Activated CD4-positive, alpha-beta T cell treated with anti-CD3 and anti-CD28 coated beads, Interleukin-2, amount 10 ng/mL, durations not matched to agents 7 days and 5 days (primary cell): Measurements from ENCODE around the gene SLC7A4. TPM values are rescaled to one million over a fixed set of nuclear protein-coding genes. Genes with fewer than 3 reads are reported as not detected.

Experiments
- CTCF ChIA-PET: fragments of 350-600 bp; sonication (Branson Sonifier 250); formaldehyde crosslinking; loops from one replicate; lab custom pipeline; 2021; ENCODE audit warnings: antibody characterized with exemption; lab: Charles Lee
- POLR2A ChIA-PET: fragments of 350-600 bp; sonication (Branson Sonifier 250); formaldehyde crosslinking; loops from one replicate; lab custom pipeline; 2021; ENCODE audit warnings: antibody characterized with exemption; lab: Charles Lee
- DNase-seq: peaks from one replicate; pipeline ENCODE4 v3.0.0-alpha.2; 2020
- H3K27ac Mint-ChIP-seq: one replicate; pipeline ENCODE4 v1.8.0; 2021; ENCODE audit warnings: mild to moderate bottlenecking, moderate library complexity, mixed read lengths
- H3K27me3 Mint-ChIP-seq: one replicate; pipeline ENCODE4 v1.8.0; 2021; ENCODE audit warnings: mixed read lengths
- H3K36me3 Mint-ChIP-seq: one replicate; pipeline ENCODE4 v1.8.0; 2021; ENCODE audit warnings: low read depth, mixed read lengths
- H3K4me1 Mint-ChIP-seq: one replicate; pipeline ENCODE4 v1.8.0; 2021; ENCODE audit warnings: mixed read lengths
- H3K4me3 Mint-ChIP-seq: one replicate; pipeline ENCODE4 v1.8.0; 2021; ENCODE audit warnings: mild to moderate bottlenecking, moderate library complexity, mixed read lengths
- H3K9me3 Mint-ChIP-seq: one replicate; pipeline ENCODE4 v1.8.0; 2021; ENCODE audit warnings: mixed read lengths
- total RNA-seq, 2 experiments: library from RNA; stranded (reverse); gene quantifications; one replicate each; pipeline ENCODE4 v1.2.3, GENCODE V29; 2021

SLC7A4 gene
- total RNA-seq, 2 experiments from 2014 or later = 0.07 TPM; not detected in 1

- H3K27ac Mint-ChIP-seq = no peak overlapping the region
Observed at GRCh38 chr22:21028277-21029251, 3.8 kb downstream of the SLC7A4 start.

GRCh38 chr22:21026783-21027692 is 5.3 kb downstream of the SLC7A4 start:
- Mint-ChIP-seq H3K27ac (no peak overlapping the region), H3K27me3 (peaks cover 11% of the 10 kb centered on the region), H3K36me3 (no peaks in the 10 kb centered on the region), H3K4me3 (no peak overlapping the region), H3K4me1 (peaks cover 18% of the 10 kb centered on the region), H3K9me3 (peaks cover 2% of the 10 kb centered on the region)
- CTCF ChIA-PET = interaction anchor here (1.7 kb wide), 1 partner anchor 13 kb away, joined by 3 read pairs; the partner anchor contains the start of gene P2RX6
- POLR2A ChIA-PET = no interaction called here
- no peak for DNase-seq

More at GRCh38 chr22:21028277-21029251, 3.8 kb downstream of the SLC7A4 start:
- Mint-ChIP-seq H3K36me3 (no peaks in the 10 kb centered on the region), H3K27me3 (peaks cover 14% of the 10 kb centered on the region), H3K4me3 (no peak overlapping the region), H3K9me3 (peaks cover 2% of the 10 kb centered on the region), H3K4me1 (peaks cover 17% of the 10 kb centered on the region)
- CTCF ChIA-PET = interaction anchor here (1.7 kb wide), 1 partner anchor 14 kb away, joined by 3 read pairs; the partner anchor contains the start of gene P2RX6
- POLR2A ChIA-PET = no interaction called here
- DNase-seq = no peak

- CTCF ChIA-PET = no interaction called here
- peaks cover 6% of the 10 kb centered on the region for H3K27me3 Mint-ChIP-seq
- H3K9me3 Mint-ChIP-seq = peaks cover 2% of the 10 kb centered on the region
- no peak for DNase-seq
- peak overlapping the region; percentile 57 for H3K27ac Mint-ChIP-seq
- no peaks in the 10 kb centered on the region for H3K36me3 Mint-ChIP-seq
- H3K4me3 Mint-ChIP-seq = no peak overlapping the region
- POLR2A ChIA-PET = no interaction called here
- peaks cover 18% of the 10 kb centered on the region for H3K4me1 Mint-ChIP-seq
Observed at GRCh38 chr22:21025763-21026755, 6.3 kb downstream of the SLC7A4 start.

GRCh38 chr22:21025266-21025665 is 7.1 kb downstream of the SLC7A4 start:
- ChIA-PET POLR2A (no interaction called here), CTCF (no interaction called here)
- Mint-ChIP-seq H3K27me3 (no peaks in the 10 kb centered on the region), H3K9me3 (peaks cover 2% of the 10 kb centered on the region), H3K36me3 (no peaks in the 10 kb centered on the region), H3K4me3 (no peak overlapping the region), H3K27ac (peak overlapping the region; percentile 85), H3K4me1 (peaks cover 18% of the 10 kb centered on the region)
- DNase-seq = peak; percentile 56

- Mint-ChIP-seq H3K9me3 (peaks cover 2% of the 10 kb centered on the region), H3K27ac (no peak overlapping the region), H3K27me3 (no peaks in the 10 kb centered on the region), H3K4me1 (peaks cover 18% of the 10 kb centered on the region), H3K36me3 (no peaks in the 10 kb centered on the region), H3K4me3 (no peak overlapping the region)
- ChIA-PET CTCF (interaction anchor here (0.7 to 1.0 kb wide), 2 partner anchors 21 to 24 kb away, joined by 3 to 4 read pairs; partner anchors contain the start of gene THAP7), POLR2A (no interaction called here)
- DNase-seq = no peak
Observed at GRCh38 chr22:21022955-21023614, 9.3 kb downstream of the SLC7A4 start.

- H3K4me1 Mint-ChIP-seq = peaks cover 18% of the 10 kb centered on the region
- no peak for DNase-seq
- ChIA-PET CTCF (interaction anchor here (0.6 kb wide), 1 partner anchor 21 kb away, joined by 4 read pairs; no protein-coding TSS in a partner anchor), POLR2A (no interaction called here)
- H3K4me3 Mint-ChIP-seq = no peak overlapping the region
- no peaks in the 10 kb centered on the region for H3K27me3 Mint-ChIP-seq
- H3K9me3 Mint-ChIP-seq = peaks cover 2% of the 10 kb centered on the region
- no peak overlapping the region for H3K27ac Mint-ChIP-seq
- no peaks in the 10 kb centered on the region for H3K36me3 Mint-ChIP-seq
Observed at GRCh38 chr22:21022507-21022906, 9.9 kb downstream of the SLC7A4 start.

GRCh38 chr22:21020802-21021429 is 11.4 kb downstream of the SLC7A4 start:
- POLR2A ChIA-PET = no interaction called here
- peaks cover 15% of the 10 kb centered on the region for H3K4me1 Mint-ChIP-seq
- H3K36me3 Mint-ChIP-seq = no peaks in the 10 kb centered on the region
- DNase-seq = peak; percentile 43
- no peak overlapping the region for H3K27ac Mint-ChIP-seq
- H3K4me3 Mint-ChIP-seq = no peak overlapping the region
- CTCF ChIA-PET = interaction anchor here (0.7 to 1.1 kb wide), 4 partner anchors 16 to 556 kb away, joined by 3 read pairs; partner anchors contain the start of gene LZTR1
- peaks cover 4% of the 10 kb centered on the region for H3K27me3 Mint-ChIP-seq
- H3K9me3 Mint-ChIP-seq = peaks cover 2% of the 10 kb centered on the region

- Mint-ChIP-seq H3K36me3 (no peaks in the 10 kb centered on the region), H3K27me3 (peaks cover 4% of the 10 kb centered on the region), H3K9me3 (no peaks in the 10 kb centered on the region), H3K27ac (no peak overlapping the region), H3K4me1 (peaks cover 16% of the 10 kb centered on the region), H3K4me3 (no peak overlapping the region)
- CTCF ChIA-PET = interaction anchor here (1.6 kb wide), 1 partner anchor 23 kb away, joined by 3 read pairs; no protein-coding TSS in a partner anchor
- no peak for DNase-seq
- POLR2A ChIA-PET = no interaction called here
Observed at GRCh38 chr22:21018314-21018713, 14.0 kb downstream of the SLC7A4 start.

- H3K9me3 Mint-ChIP-seq = no peaks in the 10 kb centered on the region
- DNase-seq = no peak
- no peaks in the 10 kb centered on the region for H3K36me3 Mint-ChIP-seq
- peaks cover 16% of the 10 kb centered on the region for H3K4me1 Mint-ChIP-seq
- CTCF ChIA-PET = no interaction called here
- POLR2A ChIA-PET = no interaction called here
- H3K27me3 Mint-ChIP-seq = peaks cover 4% of the 10 kb centered on the region
- no peak overlapping the region for H3K4me3 Mint-ChIP-seq
- H3K27ac Mint-ChIP-seq = no peak overlapping the region
Observed at GRCh38 chr22:21016644-21017420, 15.5 kb downstream of the SLC7A4 start.

- Mint-ChIP-seq H3K36me3 (no peaks in the 10 kb centered on the region), H3K9me3 (no peaks in the 10 kb centered on the region), H3K27me3 (peaks cover 4% of the 10 kb centered on the region), H3K4me3 (no peak overlapping the region), H3K27ac (no peak overlapping the region), H3K4me1 (peaks cover 16% of the 10 kb centered on the region)
- DNase-seq = no peak
- ChIA-PET CTCF (no interaction called here), POLR2A (interaction anchor here (0.6 kb wide), 1 partner anchor 60 kb away, joined by 8 read pairs; no protein-coding TSS in a partner anchor)
Observed at GRCh38 chr22:21015466-21016006, 16.8 kb downstream of the SLC7A4 start.
